Hepatic stellate cell (primary cell): ENCODE measurements around the gene CLCN5.
A peak's percentile ranks its signal among the peaks of the same experiment; 100 is the strongest.
"Not testable (repeated sequence)": the region's sequence is repeated elsewhere in the genome, so short reads cannot be mapped to it uniquely, and the experiment has no call there.

ENCODE experiments used
- DNase-seq: peaks from one replicate; pipeline ENCODE4 v3.0.0; 2011; ENCODE audit warnings: low spot score

Gene CLCN5

DNA sequence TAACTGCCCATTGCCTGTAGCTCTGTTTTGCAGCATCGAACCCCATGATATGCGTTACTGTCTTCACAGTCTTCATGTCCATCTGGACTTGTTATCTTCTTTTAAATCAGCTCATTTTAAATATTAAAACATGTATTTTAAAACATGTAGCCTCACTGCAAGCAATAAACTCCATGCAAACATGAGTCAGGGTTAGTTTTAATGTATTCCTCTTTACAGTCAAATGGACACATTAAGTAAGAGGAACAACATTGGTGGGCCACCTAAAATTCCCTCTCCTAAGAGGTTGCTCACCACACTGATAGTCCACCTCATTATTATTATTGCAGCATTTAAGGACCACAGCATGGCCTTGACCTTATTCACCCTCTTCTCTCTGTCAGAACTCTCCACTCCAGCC lies 74.1 kb downstream of the CLCN5 start:
- no peak for DNase-seq

GRCh38 chrX:49999087-49999486 lies 76.7 kb downstream of the CLCN5 start:
- no peak for DNase-seq

- DNase-seq, result no peak
Measured at GRCh38 chrX:50000937-50001542, 78.6 kb downstream of the CLCN5 start.

- DNase-seq, result no peak
Measured at GRCh38 chrX:50002067-50002714, 79.8 kb downstream of the CLCN5 start.

GRCh38 chrX:50003467-50003866 lies 81.1 kb downstream of the CLCN5 start:
- DNase-seq, result no peak

- DNase-seq, result no peak
Measured at GRCh38 chrX:50003927-50004326, 81.5 kb downstream of the CLCN5 start.

- DNase-seq, result not testable (repeated sequence)
Measured at GRCh38 chrX:50025591-50025990, 103.2 kb downstream of the CLCN5 start.

DNA sequence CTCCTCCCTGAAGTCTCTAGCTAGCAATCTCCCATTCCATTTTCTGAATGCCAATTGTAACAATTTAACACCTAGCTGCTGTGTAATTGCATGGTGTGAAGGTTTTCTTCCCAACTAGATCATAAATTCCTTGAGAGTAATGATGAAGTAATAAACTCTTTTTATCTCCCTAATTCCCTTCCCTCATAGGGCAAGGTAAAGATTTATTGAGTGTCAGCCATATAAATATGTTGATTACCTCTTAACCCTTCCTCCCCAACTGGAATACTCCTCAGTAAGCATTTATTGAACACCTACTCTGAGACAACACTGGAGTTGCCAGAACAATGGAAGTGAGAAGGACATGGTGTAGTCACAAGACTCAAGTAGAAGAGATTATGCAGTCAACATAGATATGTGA lies 112.7 kb downstream of the CLCN5 start:
- no peak for DNase-seq

DNA sequence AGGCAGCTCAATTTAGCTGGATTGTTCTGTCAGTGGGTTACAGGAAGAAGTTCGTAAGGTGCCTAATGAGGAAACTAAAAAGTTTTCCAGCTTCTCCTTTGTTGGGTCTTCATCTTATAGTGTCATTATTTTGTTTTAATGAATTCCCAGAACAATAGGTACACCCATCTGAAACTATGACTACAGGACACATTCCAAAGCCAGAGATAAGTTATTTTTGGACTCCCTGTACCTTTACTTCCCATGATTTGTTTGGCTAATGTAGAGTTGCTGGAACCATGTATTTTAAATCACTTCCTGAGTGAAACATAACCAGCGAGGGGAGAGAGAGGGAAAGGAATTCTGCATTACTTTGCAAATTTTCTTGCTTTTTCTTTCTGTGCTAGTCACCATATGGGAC lies 114.0 kb downstream of the CLCN5 start:
- DNase-seq, result no peak

DNA sequence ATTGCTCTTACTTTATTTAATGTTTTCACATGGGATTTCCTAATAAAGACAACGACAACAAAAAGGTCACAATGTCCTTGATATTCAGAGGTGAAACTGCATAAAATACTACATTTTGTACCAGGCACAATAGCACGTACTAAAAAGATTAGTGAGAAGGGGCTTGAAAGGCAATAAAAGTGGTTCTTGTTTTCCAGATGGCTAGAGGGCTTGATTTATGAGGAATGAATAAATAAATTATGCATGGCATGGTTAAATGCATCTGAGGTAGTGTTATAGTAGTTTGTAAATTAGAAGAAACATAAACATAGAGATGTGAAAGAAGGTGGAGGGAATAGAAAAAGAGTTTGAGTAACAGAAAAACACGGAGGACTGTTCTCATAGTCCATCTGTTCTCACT lies 123.4 kb downstream of the CLCN5 start:
- no peak for DNase-seq

- no peak for DNase-seq
Measured at GRCh38 chrX:50049228-50049627, 126.8 kb downstream of the CLCN5 start.

DNA sequence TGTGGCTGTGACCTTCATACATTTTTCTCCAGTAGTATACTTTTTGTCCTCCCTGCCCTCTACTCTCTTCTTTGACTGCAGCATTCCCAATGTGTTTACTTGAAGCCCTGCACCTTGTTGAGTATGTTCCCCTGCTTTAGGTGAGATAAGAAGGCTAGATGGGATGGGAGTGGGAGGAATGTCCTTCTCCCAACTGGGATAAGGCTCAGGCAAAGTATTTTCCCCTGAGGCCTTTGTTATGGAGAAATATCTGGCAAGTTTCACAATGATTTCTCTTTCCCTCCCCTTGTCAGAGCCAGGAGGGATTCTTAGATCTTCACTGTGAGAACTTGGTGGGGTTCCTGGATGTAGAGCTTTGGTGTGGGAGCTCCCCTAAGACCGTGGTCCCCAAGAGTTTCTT lies 131.8 kb downstream of the CLCN5 start:
- DNase-seq, result no peak

GRCh38 chrX:50066318-50066937 lies 144.0 kb downstream of the CLCN5 start:
- DNase-seq, result no peak

DNA sequence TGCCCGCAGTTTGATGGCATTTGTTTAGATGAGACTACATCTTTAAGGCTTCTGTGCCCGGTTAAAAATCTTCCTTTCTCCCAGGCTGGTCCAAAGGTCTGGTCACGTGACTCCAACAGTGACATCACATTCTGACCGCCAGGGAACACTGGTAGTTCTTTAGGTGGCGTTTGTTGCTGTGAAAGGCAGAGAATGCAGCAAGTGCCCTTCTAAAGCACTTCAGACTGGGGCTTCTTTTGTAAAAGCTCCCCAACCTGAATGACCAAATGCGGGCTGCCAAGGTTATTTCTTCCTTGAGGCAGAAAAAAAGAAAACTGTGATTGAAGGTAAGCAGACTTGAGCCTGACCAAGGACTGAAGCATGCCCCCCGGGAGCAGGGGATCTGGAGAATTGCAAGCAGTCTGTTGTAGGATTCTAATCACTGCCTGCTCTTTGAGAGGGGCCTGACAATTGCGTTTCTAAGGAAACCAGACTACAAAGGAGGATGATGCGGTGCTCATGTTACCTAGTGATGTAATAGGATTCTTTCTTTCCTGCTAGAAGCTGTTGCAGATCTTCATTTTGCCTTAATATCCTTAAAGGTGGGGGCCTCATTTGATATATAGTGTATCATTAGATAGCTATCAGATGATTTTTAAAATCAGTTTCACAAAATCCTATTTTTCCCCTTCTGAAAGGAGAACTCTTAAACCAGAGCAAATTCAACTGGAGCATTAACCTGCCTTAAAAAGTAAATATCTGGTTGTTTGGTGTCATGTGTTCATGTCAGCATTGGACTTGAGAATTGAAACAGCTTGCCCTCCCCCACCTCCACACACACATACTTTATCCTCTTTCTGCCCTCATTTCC lies 145.3 kb downstream of the CLCN5 start:
- DNase-seq, result peak; percentile 14

- DNase-seq, result no peak
Measured at GRCh38 chrX:50068285-50068563, 145.8 kb downstream of the CLCN5 start.

GRCh38 chrX:50068893-50069292 lies 146.5 kb downstream of the CLCN5 start:
- no peak for DNase-seq

- no peak for DNase-seq
Measured at GRCh38 chrX:50071494-50071893, 149.1 kb downstream of the CLCN5 start.

DNA sequence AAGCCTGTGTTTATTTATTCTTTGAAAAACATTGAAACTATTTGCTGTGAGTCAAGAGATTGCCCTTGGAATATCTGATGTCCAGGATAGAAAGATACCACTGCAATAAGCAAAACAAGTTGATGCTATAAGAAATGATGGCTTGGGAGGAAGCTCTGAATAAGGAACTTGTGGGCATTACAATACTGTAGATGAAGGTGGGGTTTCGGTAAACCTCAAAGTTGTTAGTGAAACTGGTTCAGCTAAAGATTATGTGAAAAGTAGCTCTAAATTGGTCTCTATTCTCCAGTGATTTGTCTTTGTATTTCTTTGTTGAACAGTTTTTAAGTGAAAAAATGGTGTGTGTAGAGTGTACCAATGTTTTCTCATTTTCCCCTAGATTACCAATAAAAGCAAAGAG lies 149.7 kb downstream of the CLCN5 start:
- no peak for DNase-seq

DNA sequence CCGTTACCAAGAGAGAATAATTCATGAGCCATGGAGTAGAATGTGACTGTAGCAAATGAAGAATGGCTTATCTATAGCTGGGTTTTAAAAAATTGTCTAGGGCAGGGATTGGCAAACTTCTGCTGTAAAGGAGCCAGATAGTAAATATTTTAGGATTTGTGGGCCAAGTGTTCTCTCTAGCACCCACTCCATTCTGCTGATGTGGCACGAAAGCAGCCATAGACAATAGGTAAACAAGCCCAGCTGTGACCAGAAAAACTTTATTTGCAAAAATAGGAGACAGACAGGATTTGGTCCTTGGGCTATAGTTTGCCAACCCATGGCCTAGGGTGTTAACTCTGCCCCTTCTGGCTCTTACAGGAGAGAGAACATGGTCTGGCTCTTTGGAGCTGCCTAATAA lies 151.2 kb downstream of the CLCN5 start:
- no peak for DNase-seq

DNA sequence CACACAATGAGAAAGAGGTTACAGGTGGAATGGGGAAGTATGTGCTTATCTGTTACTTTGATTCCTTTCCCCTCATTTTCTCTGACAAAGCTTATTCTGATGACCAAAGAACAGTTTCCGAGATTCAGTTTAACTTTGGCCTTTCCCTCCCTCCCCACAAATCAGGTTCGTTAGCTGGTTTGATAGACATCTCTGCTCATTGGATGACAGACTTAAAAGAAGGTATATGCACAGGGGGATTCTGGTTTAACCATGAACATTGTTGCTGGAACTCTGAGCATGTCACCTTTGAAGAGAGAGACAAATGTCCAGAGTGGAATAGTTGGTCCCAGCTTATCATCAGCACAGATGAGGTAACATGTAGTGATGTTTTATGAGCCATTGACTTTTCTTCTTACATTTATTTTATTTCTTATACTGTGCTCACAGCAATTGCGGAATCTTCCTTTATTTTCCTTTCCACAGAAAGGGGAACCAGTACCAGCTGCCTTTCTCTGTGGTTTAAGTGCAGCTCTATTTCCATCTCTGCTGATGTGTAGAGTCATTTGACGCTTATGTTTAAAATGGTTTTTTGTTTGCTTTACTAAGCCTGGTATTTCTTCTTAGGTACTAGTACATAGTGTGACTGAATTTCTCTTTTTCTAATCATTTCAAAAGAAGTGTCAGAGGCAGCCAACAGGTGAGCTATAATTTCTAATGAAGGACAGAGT lies 153.4 kb downstream of the CLCN5 start:
- no peak for DNase-seq

- DNase-seq, result no peak
Measured at GRCh38 chrX:50081282-50081889, 159.0 kb downstream of the CLCN5 start.

DNA sequence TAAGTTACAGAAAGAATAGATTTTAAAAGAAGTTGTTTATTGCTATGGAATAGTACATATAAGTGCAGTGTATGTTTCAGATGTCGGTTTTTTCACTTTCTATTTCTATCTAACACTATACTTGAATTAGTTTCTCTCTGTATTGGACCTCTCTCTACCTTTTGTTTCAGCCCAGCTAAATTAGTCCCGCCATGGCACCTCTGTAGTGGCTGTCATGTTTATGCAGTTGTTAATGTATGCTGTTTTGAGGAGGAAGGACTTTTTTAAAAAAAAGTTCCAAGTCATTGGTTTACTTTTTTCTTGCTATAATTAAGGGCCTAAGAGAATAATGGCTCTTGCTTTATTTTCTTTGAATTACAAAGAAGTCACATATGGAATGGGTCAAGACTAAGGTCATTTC lies 160.3 kb downstream of the CLCN5 start:
- DNase-seq, result no peak
